ENCODE data around the gene GNAI2. TPM values are rescaled to one million over a fixed set of nuclear protein-coding genes. Genes with fewer than 3 reads are reported as not detected.

Gene GNAI2
- total RNA-seq, 4 donors from 2014 or later: 208 to 300 (median 249) TPM

DNA sequence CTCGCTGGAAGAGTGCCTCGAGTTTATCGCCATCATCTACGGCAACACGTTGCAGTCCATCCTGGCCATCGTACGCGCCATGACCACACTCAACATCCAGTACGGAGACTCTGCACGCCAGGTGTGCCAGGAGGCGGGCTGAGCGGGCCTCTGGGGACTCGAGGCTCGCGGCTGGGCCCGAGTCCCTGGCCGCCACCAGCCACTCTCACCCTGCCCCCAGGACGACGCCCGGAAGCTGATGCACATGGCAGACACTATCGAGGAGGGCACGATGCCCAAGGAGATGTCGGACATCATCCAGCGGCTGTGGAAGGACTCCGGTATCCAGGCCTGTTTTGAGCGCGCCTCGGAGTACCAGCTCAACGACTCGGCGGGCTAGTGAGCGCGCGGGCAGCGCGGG is 42.7 kb upstream of the GNAI2 start:
- TF ChIP-seq, protein P1, sequence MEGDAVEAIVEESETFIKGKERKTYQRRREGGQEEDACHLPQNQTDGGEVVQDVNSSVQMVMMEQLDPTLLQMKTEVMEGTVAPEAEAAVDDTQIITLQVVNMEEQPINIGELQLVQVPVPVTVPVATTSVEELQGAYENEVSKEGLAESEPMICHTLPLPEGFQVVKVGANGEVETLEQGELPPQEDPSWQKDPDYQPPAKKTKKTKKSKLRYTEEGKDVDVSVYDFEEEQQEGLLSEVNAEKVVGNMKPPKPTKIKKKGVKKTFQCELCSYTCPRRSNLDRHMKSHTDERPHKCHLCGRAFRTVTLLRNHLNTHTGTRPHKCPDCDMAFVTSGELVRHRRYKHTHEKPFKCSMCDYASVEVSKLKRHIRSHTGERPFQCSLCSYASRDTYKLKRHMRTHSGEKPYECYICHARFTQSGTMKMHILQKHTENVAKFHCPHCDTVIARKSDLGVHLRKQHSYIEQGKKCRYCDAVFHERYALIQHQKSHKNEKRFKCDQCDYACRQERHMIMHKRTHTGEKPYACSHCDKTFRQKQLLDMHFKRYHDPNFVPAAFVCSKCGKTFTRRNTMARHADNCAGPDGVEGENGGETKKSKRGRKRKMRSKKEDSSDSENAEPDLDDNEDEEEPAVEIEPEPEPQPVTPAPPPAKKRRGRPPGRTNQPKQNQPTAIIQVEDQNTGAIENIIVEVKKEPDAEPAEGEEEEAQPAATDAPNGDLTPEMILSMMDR (IDR thresholded peaks at IDR 0.05; ENCODE audit: low read depth): no peak

DNA sequence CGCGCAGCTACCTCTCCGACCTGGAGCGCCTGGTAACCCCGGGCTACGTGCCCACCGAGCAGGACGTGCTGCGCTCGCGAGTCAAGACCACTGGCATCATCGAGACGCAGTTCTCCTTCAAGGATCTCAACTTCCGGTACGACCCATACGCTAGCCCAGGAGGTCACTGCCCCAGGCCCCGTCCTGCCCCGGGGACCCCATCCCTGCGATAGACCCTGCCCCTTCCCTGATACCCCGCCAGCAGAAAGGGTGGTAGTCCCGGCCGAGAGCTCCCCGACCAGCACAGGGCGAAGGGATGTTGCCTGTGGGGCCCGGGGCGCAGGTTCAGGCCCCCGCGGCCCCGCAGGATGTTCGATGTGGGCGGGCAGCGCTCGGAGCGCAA is 42.3 kb upstream of the GNAI2 start:
- TF ChIP-seq, protein P1 (IDR thresholded peaks at IDR 0.05; ENCODE audit: low read depth): no peak

DNA sequence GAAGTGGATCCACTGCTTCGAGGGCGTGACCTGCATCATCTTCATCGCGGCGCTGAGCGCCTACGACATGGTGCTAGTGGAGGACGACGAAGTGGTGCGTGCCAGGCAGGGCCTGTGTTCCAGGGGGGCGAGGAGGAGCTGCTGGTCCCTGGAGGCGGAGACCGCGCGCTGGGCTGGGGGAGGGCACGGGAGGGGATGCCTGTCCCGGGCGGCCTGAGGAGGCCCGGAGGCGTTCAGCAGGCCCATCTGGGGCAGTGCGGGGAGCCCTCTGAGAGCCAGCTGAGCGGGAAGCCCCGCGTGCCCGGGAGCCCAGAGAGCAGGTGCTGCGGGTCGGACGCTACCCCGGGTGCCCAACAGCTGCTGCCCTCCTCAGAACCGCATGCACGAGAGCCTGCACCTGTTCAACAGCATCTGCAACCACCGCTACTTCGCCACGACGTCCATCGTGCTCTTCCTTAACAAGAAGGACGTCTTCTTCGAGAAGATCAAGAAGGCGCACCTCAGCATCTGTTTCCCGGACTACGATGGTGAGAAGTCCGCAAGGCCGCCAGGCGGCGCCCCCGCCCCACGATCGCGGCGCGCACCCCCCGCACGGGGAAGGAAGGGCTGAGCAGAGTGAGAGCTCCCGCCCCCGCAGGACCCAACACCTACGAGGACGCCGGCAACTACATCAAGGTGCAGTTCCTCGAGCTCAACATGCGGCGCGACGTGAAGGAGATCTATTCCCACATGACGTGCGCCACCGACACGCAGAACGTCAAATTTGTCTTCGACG is 41.7 kb upstream of the GNAI2 start:
- TF ChIP-seq, protein P1 (IDR thresholded peaks at IDR 0.05; ENCODE audit: low read depth): no peak

DNA sequence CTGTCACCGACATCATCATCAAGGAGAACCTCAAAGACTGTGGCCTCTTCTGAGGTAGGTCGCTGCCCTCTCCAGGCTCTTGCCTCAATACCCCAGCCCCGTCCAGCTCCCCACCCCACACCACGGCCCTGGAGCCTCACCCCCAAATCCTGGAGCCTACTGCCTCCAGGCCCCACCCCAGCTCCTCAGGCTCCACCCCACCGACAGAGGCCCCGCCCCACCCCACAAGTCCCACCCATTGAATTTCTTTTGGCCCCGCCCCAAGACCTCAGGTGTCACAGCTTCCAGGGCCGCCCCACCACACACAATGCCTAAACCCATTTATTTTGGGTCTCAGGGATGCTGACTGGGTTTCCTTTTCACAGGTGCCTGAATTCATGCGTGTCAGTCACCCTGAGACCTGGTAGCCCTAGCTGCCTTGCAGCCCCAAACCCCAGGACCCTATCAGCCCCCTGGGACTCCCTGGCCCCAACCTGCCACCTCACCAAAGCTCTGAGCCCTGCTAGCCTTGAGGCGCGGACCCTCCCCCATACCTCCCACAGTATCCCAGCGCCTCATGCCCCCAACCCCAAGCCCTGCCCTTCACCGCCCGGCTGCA is 41.0 kb upstream of the GNAI2 start:
- TF ChIP-seq, protein P1 (IDR thresholded peaks at IDR 0.05; ENCODE audit: low read depth): no peak

DNA sequence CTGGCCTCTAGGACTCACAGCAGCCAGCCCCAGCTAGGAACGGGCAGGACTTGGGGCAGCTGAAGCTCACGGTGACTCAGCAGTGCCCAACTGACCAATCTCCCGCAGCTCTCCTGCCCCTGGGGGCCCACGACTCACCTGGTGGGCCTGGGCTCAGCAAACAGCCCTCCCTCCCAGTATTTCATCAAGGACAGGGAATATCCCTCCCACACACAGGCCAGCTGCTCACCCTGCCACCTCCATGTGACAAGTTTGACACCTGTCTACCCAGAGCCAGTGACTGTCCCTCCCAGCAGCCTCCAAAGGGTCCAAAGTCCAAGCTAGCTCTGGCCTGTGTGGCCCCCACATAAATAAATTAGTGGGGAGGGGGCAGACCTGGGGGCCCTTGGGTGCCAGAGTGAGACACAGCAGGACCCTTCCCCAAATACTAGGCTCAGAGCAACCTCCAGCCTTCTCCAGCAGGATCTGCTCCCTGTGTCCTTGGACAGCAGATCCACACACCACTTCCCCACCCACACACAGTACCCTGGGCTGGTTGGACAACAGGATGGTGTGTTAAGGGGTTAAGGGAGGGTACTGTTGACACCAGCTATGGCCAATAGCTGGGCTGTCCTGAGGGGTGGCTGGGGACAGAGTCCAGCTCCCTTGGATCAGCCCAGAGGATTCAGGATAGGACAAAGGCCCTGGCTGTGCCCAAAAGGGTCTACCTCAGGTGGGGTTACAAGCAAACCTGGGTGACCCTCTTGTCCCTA is 40.3 kb upstream of the GNAI2 start:
- TF ChIP-seq, protein P1 (IDR thresholded peaks at IDR 0.05; ENCODE audit: low read depth): no peak

DNA sequence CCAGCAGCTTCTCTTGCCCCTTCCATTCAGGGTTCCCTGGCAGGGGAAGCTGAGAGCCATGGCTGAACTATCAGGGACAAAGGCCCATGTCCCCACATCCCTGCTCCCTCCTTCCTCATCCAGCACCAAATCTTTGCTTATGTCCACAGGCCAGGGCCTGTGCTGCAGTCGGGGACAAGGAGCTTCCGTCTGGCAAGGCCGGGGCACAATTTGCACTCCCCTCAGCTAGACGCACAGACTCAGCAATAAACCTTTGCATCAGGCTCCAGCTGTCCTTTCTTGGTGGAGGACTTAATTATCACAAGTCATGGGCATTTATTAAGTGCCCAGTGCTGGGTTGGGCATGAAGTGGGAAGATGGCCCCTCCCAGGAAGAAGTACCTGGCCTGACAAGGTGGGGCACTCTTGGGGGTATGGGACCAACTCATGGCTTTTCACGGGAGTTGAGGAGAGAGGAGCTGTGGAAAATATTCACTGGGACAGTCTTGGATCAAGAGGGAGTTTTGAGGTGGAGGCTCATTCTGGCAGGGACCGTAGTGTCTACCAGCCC is 39.7 kb upstream of the GNAI2 start:
- TF ChIP-seq, protein P1 (IDR thresholded peaks at IDR 0.05; ENCODE audit: low read depth): no peak

Data from subcutaneous adipose tissue (tissue), 4 donors.